Uterus (tissue), 4 donors: ENCODE data around the gene KRIT1. TPM values are rescaled to one million over a fixed set of nuclear protein-coding genes. Genes with fewer than 3 reads are reported as not detected.

Experiments used
- DNase-seq, 2 donors: peaks; one replicate each; pipeline ENCODE4 v3.0.0-alpha.2; 2019 to 2020
- H3K27ac ChIP-seq, 2 donors: fragments of 200-600 bp; sonication (generic); 1 replicate in 1 of 2; 2 replicates in 1 of 2; pipeline ENCODE4 v1.5.1; 2016 to 2018
- H3K27me3 ChIP-seq, 2 donors: fragments of 200-600 bp; sonication (generic); one replicate each; pipeline ENCODE4 v1.5.1; 2018 to 2019; ENCODE audit warnings: control low read depth in 1 of 2
- H3K36me3 ChIP-seq, 2 donors: fragments of 200-600 bp; sonication (generic); one replicate each; pipeline ENCODE4 v1.5.1; 2019; ENCODE audit warnings: control low read depth in 1 of 2
- H3K4me1 ChIP-seq, 2 donors: fragments of 200-600 bp; sonication (generic); one replicate each; pipeline ENCODE4 v1.5.1; 2018 to 2019; ENCODE audit warnings: control low read depth in 1 of 2
- H3K4me3 ChIP-seq, 2 donors: fragments of 200-600 bp; sonication (generic); 1 replicate in 1 of 2; 2 replicates in 1 of 2; pipeline ENCODE4 v1.5.1; 2018 to 2019; ENCODE audit warnings: mild to moderate bottlenecking in 1 of 2
- H3K9me3 ChIP-seq, 2 donors: fragments of 200-600 bp; sonication (generic); one replicate each; pipeline ENCODE4 v1.5.1; 2019; ENCODE audit warnings: control low read depth in 1 of 2
- CTCF ChIP-seq, 4 experiments: fragments of 200-600 bp in 2 of 4; fragments of 450-650 bp in 2 of 4; sonication (generic) in 2 of 4; IDR thresholded peaks; one replicate each; pipeline ENCODE4 v1.5.1; 2016 to 2019; ENCODE audit warnings: antibody characterized with exemption in 4 of 4, mild to moderate bottlenecking in 2 of 4, moderate library complexity in 1 of 4
- POLR2A ChIP-seq, 2 donors: fragments of 450-650 bp; IDR thresholded peaks; one replicate each; pipeline ENCODE4 v1.6.1; 2016; ENCODE audit warnings: antibody characterized with exemption in 2 of 2, mild to moderate bottlenecking in 1 of 2, moderate library complexity in 1 of 2
- intact Hi-C: fragments of 100-400 bp; cut with DNase I; formaldehyde crosslinking; loops from one replicate; pipeline ENCODE4 v1.15.1; 2023; ENCODE audit warnings: low total_unique reads
- total RNA-seq, 4 donors: library from RNA; depleted of rRNA in 3 of 4; stranded (reverse); fragments of >200 nt in 3 of 4; gene quantifications; one replicate each; pipeline versions ENCODE4 v1.1.0 to v1.2.4, GENCODE V29; 2014 to 2023
- donor health status: DM: yes; HTN: yes; CAD: no.

KRIT1 gene
- total RNA-seq: 100 to 1,000 TPM in 2 of 4 donors, 10 to 100 TPM in 2; 63.3 to 161 (median 101) TPM

- peaks cover 0 to 4% of the 10 kb centered on the region in 2 donors for H3K4me1 ChIP-seq
- peak; percentile 84 to 85 for DNase-seq
- H3K9me3 ChIP-seq: no peaks in the 10 kb centered on the region
- H3K27me3 ChIP-seq: no peaks in the 10 kb centered on the region
- peak within 1 kb of the TSS; percentile 90 to 94 for H3K27ac ChIP-seq
- peak within 1 kb of the TSS; percentile 92 to 99 for H3K4me3 ChIP-seq
- TF ChIP-seq CTCF (IDR thresholded peaks at IDR 0.05) (peak in 3 of 4 experiments; percentile 3 to 29 (median 22)), POLR2A (IDR thresholded peaks at IDR 0.05) (peak in 1 of 2 donors; percentile 46)
- H3K36me3 ChIP-seq: no peaks in the 10 kb centered on the region
- intact Hi-C loops: no loop called here
These were observed at the start of gene KRIT1, which contains the start of gene ANKIB1 for GRCh38 chr7:92245487-92246359. TSS of gene KRIT1 (minus strand) at chr7:92245914. CDS start at chr7:92242135, 3,779 bp downstream. TSS of gene ANKIB1 (plus strand) at chr7:92245974. CDS start at chr7:92294979, 49,005 bp downstream.

- TF ChIP-seq CTCF (IDR thresholded peaks at IDR 0.05) (no peak), POLR2A (IDR thresholded peaks at IDR 0.05) (no peak)
- Histone ChIP-seq H3K4me1 (no peaks in the 10 kb centered on the region), H3K27ac (peak overlapping the region in 1 of 2 donors; percentile 52), H3K4me3 (no peak overlapping the region), H3K36me3 (no peaks in the 10 kb centered on the region), H3K27me3 (no peaks in the 10 kb centered on the region), H3K9me3 (no peaks in the 10 kb centered on the region)
- DNase-seq: no peak
- intact Hi-C loops: no loop called here
These were observed 49.7 kb upstream of the KRIT1 start for GRCh38 chr7:92295391-92295790.

GRCh38 chr7:92293896-92294590 lies 48.3 kb upstream of the KRIT1 start:
- H3K36me3 ChIP-seq: no peaks in the 10 kb centered on the region
- H3K4me1 ChIP-seq: no peaks in the 10 kb centered on the region
- peak overlapping the region; percentile 3 to 8 for H3K4me3 ChIP-seq
- no peaks in the 10 kb centered on the region for H3K27me3 ChIP-seq
- intact Hi-C loops: no loop called here
- DNase-seq: no peak
- H3K9me3 ChIP-seq: no peaks in the 10 kb centered on the region
- H3K27ac ChIP-seq: peak overlapping the region in 1 of 2 donors; percentile 52
- TF ChIP-seq POLR2A (IDR thresholded peaks at IDR 0.05) (no peak), CTCF (IDR thresholded peaks at IDR 0.05) (no peak)

DNA sequence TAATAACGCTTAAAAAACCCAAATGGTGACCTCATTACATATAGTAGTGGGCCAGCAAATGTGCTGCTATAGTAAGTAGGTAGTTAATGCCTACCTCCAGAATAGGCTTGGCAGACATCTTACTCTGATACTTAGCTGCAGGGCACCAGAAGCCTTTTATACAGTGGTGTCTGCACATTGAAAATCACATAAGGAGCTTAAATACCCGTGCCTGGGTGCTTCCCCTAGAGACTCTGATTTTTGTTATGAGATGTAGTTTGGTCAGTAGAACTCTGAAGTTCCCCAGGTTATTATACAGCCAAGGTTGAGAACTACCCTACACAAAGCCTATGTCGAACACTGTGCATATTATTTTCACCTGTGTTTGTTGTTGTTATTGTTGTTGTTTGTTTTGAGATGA lies 47.3 kb upstream of the KRIT1 start:
- no peak for TF ChIP-seq POLR2A (IDR thresholded peaks at IDR 0.05)
- TF ChIP-seq CTCF (IDR thresholded peaks at IDR 0.05): no peak
- no peak overlapping the region for H3K27ac ChIP-seq
- H3K4me1 ChIP-seq: no peaks in the 10 kb centered on the region
- intact Hi-C loops: no loop called here
- no peaks in the 10 kb centered on the region for H3K36me3 ChIP-seq
- DNase-seq: no peak
- no peaks in the 10 kb centered on the region for H3K27me3 ChIP-seq
- no peak overlapping the region for H3K4me3 ChIP-seq
- H3K9me3 ChIP-seq: no peaks in the 10 kb centered on the region

DNA sequence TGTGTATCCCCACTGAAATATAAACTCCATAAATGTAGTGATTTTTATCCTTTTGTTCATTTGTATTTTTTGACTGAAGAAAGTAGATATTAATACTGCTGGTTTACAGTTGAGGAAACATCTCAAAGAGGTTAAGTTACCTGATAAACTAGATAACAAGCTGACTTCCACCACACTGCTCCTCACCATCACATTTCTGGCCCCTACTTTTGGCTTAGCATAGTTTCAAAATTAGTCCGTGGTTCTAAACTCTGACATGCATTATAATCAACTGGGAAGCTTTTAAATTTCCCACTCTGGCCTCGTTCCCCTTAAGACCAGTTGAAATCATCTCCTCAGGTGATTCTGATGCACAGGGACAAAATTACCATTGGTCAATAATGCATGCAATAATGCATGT lies 43.6 kb upstream of the KRIT1 start:
- no peak for DNase-seq
- Histone ChIP-seq H3K4me3 (no peak overlapping the region), H3K27me3 (no peaks in the 10 kb centered on the region), H3K9me3 (no peaks in the 10 kb centered on the region), H3K4me1 (no peaks in the 10 kb centered on the region), H3K27ac (no peak overlapping the region), H3K36me3 (no peaks in the 10 kb centered on the region)
- TF ChIP-seq POLR2A (IDR thresholded peaks at IDR 0.05): no peak
- TF ChIP-seq CTCF (IDR thresholded peaks at IDR 0.05): no peak
- intact Hi-C loops: no loop called here
